ENCODE data around the gene SLIT2.

SLIT2 gene

DNA sequence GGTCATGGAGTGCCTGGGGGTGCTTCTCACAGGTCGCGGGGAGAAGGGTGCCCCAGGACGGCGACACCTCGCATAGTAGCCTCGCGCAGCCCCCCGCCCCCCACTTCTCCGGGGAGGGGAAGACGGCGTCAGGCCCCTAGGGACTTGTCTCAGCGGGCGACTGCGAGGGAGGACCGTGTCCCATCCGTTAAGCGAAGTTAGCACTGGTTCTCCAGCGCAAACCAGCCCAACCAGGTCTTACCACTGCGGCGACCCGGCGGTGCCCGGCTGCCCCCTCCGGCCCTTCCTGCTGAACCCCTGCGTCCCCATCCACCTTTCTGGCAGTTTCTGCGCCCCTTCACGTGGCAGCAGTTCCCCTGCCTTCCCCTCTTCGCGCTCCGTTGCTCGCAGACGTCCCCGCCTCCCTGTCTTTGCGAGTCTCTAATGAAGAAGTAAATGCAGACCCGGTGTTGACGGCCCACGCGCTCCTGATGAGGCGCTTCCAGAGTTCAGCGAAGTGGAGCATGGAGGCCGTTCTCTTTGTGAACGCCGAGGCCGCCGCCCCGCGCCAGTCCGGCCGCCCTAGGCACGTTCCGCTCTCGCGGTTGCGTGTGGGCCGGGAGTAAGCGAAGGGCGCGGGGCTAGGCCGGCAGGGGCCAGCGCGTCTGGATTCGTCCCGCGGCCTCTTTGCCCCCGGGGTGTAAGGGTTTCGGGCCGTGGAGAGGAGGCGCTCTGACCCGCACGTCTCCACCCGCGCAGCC is 3.0 kb downstream of the SLIT2 start:
- Histone ChIP-seq H3K4me1 (ENCODE audit: insufficient read depth, low read length, poor library complexity, severe bottlenecking) (no peaks in the 10 kb centered on the region), H3K9me2 (replicated peaks; ENCODE audit: low read depth, low read length) (no peaks in the 10 kb centered on the region), H4K20me1 (ENCODE audit: insufficient read depth, low read length, poor library complexity, severe bottlenecking) (no peaks in the 10 kb centered on the region), H2AFZ (ENCODE audit: low read length) (no peak overlapping the region), H3K9me3 (ENCODE audit: insufficient read depth, low read depth, low read length) (no peaks in the 10 kb centered on the region), H3K79me2 (ENCODE audit: insufficient read depth, low read length) (no peaks in the 10 kb centered on the region), H3K4me2 (ENCODE audit: low read depth, low read length, poor library complexity, severe bottlenecking) (no peak overlapping the region), H3K27me3 (ENCODE audit: insufficient read depth, low read length, poor library complexity, severe bottlenecking) (no peaks in the 10 kb centered on the region), H3K9ac (ENCODE audit: low read depth, low read length, poor library complexity, severe bottlenecking) (no peak overlapping the region), H3F3A (ENCODE audit: low read depth) (no peaks in the 10 kb centered on the region), H3K4me3 (ENCODE audit: low read length, poor library complexity, severe bottlenecking) (no peak overlapping the region), H3K36me3 (ENCODE audit: insufficient read depth, low read length) (no peaks in the 10 kb centered on the region)
- TF ChIP-seq CTCF (conservative IDR thresholded peaks at IDR 0.05; ENCODE audit: low read length): no peak
- TF ChIP-seq EZH2phosphoT487 (IDR thresholded peaks at IDR 0.05; ENCODE audit: borderline replicate concordance): no peak

- Histone ChIP-seq H3K27me3 (ENCODE audit: insufficient read depth, low read length, poor library complexity, severe bottlenecking) (no peaks in the 10 kb centered on the region), H3K4me1 (ENCODE audit: insufficient read depth, low read length, poor library complexity, severe bottlenecking) (no peaks in the 10 kb centered on the region), H3F3A (ENCODE audit: low read depth) (no peaks in the 10 kb centered on the region), H3K79me2 (ENCODE audit: insufficient read depth, low read length) (no peaks in the 10 kb centered on the region), H2AFZ (ENCODE audit: low read length) (no peak overlapping the region), H3K9me3 (ENCODE audit: insufficient read depth, low read depth, low read length) (no peaks in the 10 kb centered on the region), H3K4me2 (ENCODE audit: low read depth, low read length, poor library complexity, severe bottlenecking) (no peak overlapping the region), H3K4me3 (ENCODE audit: low read length, poor library complexity, severe bottlenecking) (no peak overlapping the region), H4K20me1 (ENCODE audit: insufficient read depth, low read length, poor library complexity, severe bottlenecking) (no peaks in the 10 kb centered on the region), H3K9ac (ENCODE audit: low read depth, low read length, poor library complexity, severe bottlenecking) (no peak overlapping the region), H3K9me2 (replicated peaks; ENCODE audit: low read depth, low read length) (no peaks in the 10 kb centered on the region), H3K36me3 (ENCODE audit: insufficient read depth, low read length) (no peaks in the 10 kb centered on the region)
- TF ChIP-seq EZH2phosphoT487 (IDR thresholded peaks at IDR 0.05; ENCODE audit: borderline replicate concordance) (no peak), CTCF (conservative IDR thresholded peaks at IDR 0.05; ENCODE audit: low read length) (no peak)
These were observed 3.5 kb downstream of the SLIT2 start for GRCh38 chr4:20255251-20255586.

DNA sequence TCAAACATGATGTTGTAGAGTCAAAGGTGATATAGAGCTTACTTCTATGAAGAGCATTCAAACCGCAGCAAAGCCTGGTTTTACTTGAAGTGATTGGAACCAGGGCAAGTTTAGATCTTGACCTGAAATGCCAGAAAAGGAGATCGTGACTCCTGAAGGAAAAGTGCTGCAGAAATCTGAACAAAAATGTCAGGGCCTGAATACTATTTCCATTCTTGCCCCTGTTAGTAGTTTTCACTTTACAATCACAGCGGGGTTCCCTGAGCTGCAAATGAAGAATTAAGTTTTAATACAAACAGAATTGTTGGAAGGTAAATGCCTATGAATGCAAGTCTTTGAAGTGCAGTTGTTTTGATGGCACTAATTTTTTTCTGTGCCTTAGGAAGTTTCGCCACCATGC is 4.1 kb downstream of the SLIT2 start:
- TF ChIP-seq CTCF (conservative IDR thresholded peaks at IDR 0.05; ENCODE audit: low read length) (no peak), EZH2phosphoT487 (IDR thresholded peaks at IDR 0.05; ENCODE audit: borderline replicate concordance) (no peak)
- no peaks in the 10 kb centered on the region for H3K27me3 ChIP-seq (ENCODE audit: insufficient read depth, low read length, poor library complexity, severe bottlenecking)
- no peaks in the 10 kb centered on the region for H3K9me2 ChIP-seq (replicated peaks; ENCODE audit: low read depth, low read length)
- no peak overlapping the region for H3K4me2 ChIP-seq (ENCODE audit: low read depth, low read length, poor library complexity, severe bottlenecking)
- H3K4me1 ChIP-seq (ENCODE audit: insufficient read depth, low read length, poor library complexity, severe bottlenecking): no peaks in the 10 kb centered on the region
- no peaks in the 10 kb centered on the region for H3K36me3 ChIP-seq (ENCODE audit: insufficient read depth, low read length)
- H3K4me3 ChIP-seq (ENCODE audit: low read length, poor library complexity, severe bottlenecking): no peak overlapping the region
- H3K79me2 ChIP-seq (ENCODE audit: insufficient read depth, low read length): no peaks in the 10 kb centered on the region
- no peaks in the 10 kb centered on the region for H4K20me1 ChIP-seq (ENCODE audit: insufficient read depth, low read length, poor library complexity, severe bottlenecking)
- H3K9ac ChIP-seq (ENCODE audit: low read depth, low read length, poor library complexity, severe bottlenecking): no peak overlapping the region
- no peaks in the 10 kb centered on the region for H3K9me3 ChIP-seq (ENCODE audit: insufficient read depth, low read depth, low read length)
- H3F3A ChIP-seq (ENCODE audit: low read depth): no peaks in the 10 kb centered on the region
- no peak overlapping the region for H2AFZ ChIP-seq (ENCODE audit: low read length)

All from Loucy (cell line).